GM23248 (cell line): ENCODE results near the gene EAF2. TPM values are rescaled to one million over a fixed set of nuclear protein-coding genes. Genes with fewer than 3 reads are reported as not detected.

ENCODE experiments used
- DNase-seq: peaks from one replicate; pipeline ENCODE4 v3.0.0-alpha.2; 2015
- H2AFZ ChIP-seq: fragments of 200-600 bp; sonication (generic); 2 replicates; pipeline ENCODE4 v1.6.1; 2016; ENCODE audit warnings: antibody characterized with exemption
- H3F3A ChIP-seq: fragments of 200-600 bp; sonication (generic); 2 replicates; pipeline ENCODE4 v1.6.1; 2016; ENCODE audit warnings: mild to moderate bottlenecking, antibody characterized with exemption, mixed run types; ENCODE audit not compliant: insufficient read depth
- H3K27ac ChIP-seq: fragments of 200-600 bp; sonication (generic); 2 replicates; pipeline ENCODE4 v1.5.1; 2016; ENCODE audit warnings: mild to moderate bottlenecking
- H3K27me3 ChIP-seq: fragments of 200-600 bp; sonication (generic); replicated peaks from 2 replicates; pipeline ENCODE4 v1.6.1; 2016; ENCODE audit warnings: mild to moderate bottlenecking; ENCODE audit not compliant: insufficient read depth
- H3K36me3 ChIP-seq: fragments of 200-600 bp; sonication (generic); 2 replicates; pipeline ENCODE4 v1.6.1; 2016; ENCODE audit warnings: low read depth, mild to moderate bottlenecking
- H3K4me1 ChIP-seq: fragments of 200-600 bp; sonication (generic); 2 replicates; pipeline ENCODE4 v1.6.1; 2016; ENCODE audit warnings: mild to moderate bottlenecking; ENCODE audit not compliant: insufficient read depth
- H3K4me2 ChIP-seq: fragments of 200-600 bp; sonication (generic); one replicate; pipeline ENCODE4 v1.6.1; 2016; ENCODE audit warnings: mild to moderate bottlenecking; ENCODE audit not compliant: unreplicated experiment
- H3K4me3 ChIP-seq: fragments of 200-600 bp; sonication (generic); 2 replicates; pipeline ENCODE4 v1.5.1; 2016; ENCODE audit warnings: mild to moderate bottlenecking
- H3K79me2 ChIP-seq: fragments of 200-600 bp; sonication (generic); 2 replicates; pipeline ENCODE4 v1.6.1; 2016; ENCODE audit warnings: mild to moderate bottlenecking; ENCODE audit not compliant: insufficient read depth
- H3K9ac ChIP-seq: fragments of 200-600 bp; sonication (generic); 2 replicates; pipeline ENCODE4 v1.6.1; 2016; ENCODE audit warnings: mild to moderate bottlenecking
- H3K9me2 ChIP-seq: fragments of 200-600 bp; sonication (generic); 2 replicates; pipeline ENCODE4 v1.6.1; 2016; ENCODE audit warnings: mixed run types, mild to moderate bottlenecking, moderate library complexity; ENCODE audit not compliant: insufficient read depth
- H3K9me3 ChIP-seq: fragments of 200-600 bp; sonication (generic); one replicate; pipeline ENCODE4 v1.6.1; 2017; ENCODE audit warnings: low read depth
- H4K20me1 ChIP-seq: fragments of 200-600 bp; sonication (generic); 2 replicates; pipeline ENCODE4 v1.6.0; 2016; ENCODE audit not compliant: insufficient read depth
- EZH2 ChIP-seq: fragments of 200-600 bp; sonication (generic); IDR thresholded peaks from 2 replicates; pipeline ENCODE4 v1.6.1; 2018; ENCODE audit warnings: antibody characterized with exemption, mild to moderate bottlenecking; ENCODE audit not compliant: insufficient read depth, poor library complexity, severe bottlenecking
- EZH2phosphoT487 ChIP-seq: fragments of 200-600 bp; sonication (generic); IDR thresholded peaks from 2 replicates; pipeline ENCODE4 v1.6.1; 2018; ENCODE audit warnings: antibody characterized with exemption, moderate library complexity, mild to moderate bottlenecking, low read depth; ENCODE audit not compliant: insufficient read depth
- WGBS, 2 experiments: methylation state at CpG; one replicate each; pipeline ENCODE4 v1.1.6; 2015 to 2017; ENCODE audit warnings: low lambda C conversion rate in 2 of 2, low coverage in 1 of 2; ENCODE audit errors: missing lambda C conversion rate in 2 of 2; 5-methylcytosine and 5-hydroxymethylcytosine counted together
- in situ Hi-C: fragments of 300-500 bp; cut with MboI; formaldehyde crosslinking; loops from 2 replicates; pipeline ENCODE4 v1.15.0; 2020
- polyA plus RNA-seq: library from polyadenylated mRNA; unstranded; fragments of >200 nt; fragmentation: Nextera tagmentation; extraction: Ambion mirVana; gene quantifications from 2 replicates; pipeline ENCODE4 v1.2.1, GENCODE V29; 2016
- total RNA-seq: library from RNA; depleted of rRNA; stranded (reverse); fragments of >200 nt; shearing (Covaris generic); gene quantifications from 2 replicates; pipeline ENCODE4 v1.2.3, GENCODE V29; 2014

Gene EAF2
- total and polyA plus RNA-seq, 2 experiments from 2014 or later, result 0.65 to 1.1 TPM

- Histone ChIP-seq H3K9me3 (no peaks in the 10 kb centered on the region), H3K4me1 (0 out of 2 replicates have a peak, but pooled peaks cover 4% of the 10 kb centered on the region), H3K4me2 (no peak overlapping the region), H2AFZ (no peak overlapping the region), H3K27me3 (no peaks in the 10 kb centered on the region), H3F3A (no peaks in the 10 kb centered on the region), H3K9ac (no peak overlapping the region), H3K27ac (no peak overlapping the region), H3K36me3 (no peaks in the 10 kb centered on the region), H4K20me1 (no peaks in the 10 kb centered on the region), H3K79me2 (no peaks in the 10 kb centered on the region), H3K9me2 (no peaks in the 10 kb centered on the region), H3K4me3 (no peak overlapping the region)
- in situ Hi-C loops, result no loop called here
- 0 to 3% methylated on average over 1 of the region's 1 CpG for WGBS, 2 experiments
- peak; percentile 17 for DNase-seq
- TF ChIP-seq EZH2 (no peak), EZH2phosphoT487 (no peak)
Measured at GRCh38 chr3:121883507-121883906, 48.5 kb downstream of the EAF2 start.

DNA sequence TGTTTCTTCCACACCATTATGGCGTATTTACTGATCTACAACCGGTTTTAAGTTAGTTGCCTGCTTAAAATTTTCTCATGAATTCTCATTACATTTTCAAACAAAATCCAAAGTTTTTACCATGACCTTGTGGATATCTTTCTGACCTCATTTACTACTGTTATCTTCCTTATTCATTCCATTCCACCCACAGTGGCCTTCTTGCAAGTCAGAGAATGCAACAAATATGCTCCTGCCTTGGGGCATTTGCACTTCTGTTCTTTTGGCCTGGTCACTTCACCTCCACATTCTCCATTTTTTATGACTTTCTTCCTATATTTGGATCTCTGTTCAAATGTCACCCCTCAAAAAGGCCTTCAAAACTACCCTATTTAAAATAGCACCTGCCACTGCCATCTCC lies 50.4 kb downstream of the EAF2 start:
- in situ Hi-C loops, result no loop called here

DNA sequence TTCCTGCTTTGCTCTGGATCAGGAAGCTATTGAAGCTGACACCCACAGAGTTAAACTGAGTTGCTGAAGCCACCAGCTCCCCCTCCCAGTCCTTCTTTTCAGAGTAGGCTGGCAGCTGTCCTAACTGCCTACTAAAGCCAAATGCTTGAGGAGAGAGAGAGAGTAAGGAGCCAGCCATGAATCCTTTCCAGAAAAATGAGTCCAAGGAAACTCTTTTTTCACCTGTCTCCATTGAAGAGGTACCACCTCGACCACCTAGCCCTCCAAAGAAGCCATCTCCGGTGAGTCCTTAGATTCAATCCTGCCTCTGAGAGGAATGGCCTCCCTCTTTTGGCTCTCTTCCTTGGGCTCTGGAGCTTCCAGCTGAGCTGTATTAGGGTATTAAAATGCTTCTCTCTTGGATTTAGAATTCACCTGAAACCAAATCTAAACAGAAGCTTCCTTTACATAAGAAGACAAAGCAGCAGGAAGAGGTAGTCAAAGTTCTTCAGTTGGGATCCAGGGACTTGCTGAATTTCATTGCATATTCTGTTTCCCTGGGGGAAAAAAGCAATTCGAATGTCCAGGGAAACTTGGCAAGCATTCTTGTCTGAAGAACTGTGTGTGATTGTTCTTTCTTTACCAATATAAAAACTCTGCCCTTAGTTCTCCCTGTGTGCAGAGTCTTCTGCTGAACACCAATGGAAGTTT lies 59.4 kb downstream of the EAF2 start, which contains the start of gene SLC15A2:
Gene SLC15A2, plus strand, starts transcription at position 101 of the 690 bp plus-strand sequence. Its CDS starts 76 bp downstream, at position 177.
- H3K9me2 ChIP-seq, result no peaks in the 10 kb centered on the region
- no peaks in the 10 kb centered on the region for H4K20me1 ChIP-seq
- H2AFZ ChIP-seq, result no peak within 1 kb of the TSS
- 0 to 4% methylated on average over 3 of the region's 3 CpGs for WGBS, 2 experiments
- DNase-seq, result no peak
- in situ Hi-C loops, result no loop called here
- no peak within 1 kb of the TSS for H3K9ac ChIP-seq
- no peaks in the 10 kb centered on the region for H3K9me3 ChIP-seq
- H3K4me1 ChIP-seq, result no peaks in the 10 kb centered on the region
- H3K4me2 ChIP-seq, result no peak within 1 kb of the TSS
- TF ChIP-seq EZH2, result no peak
- no peaks in the 10 kb centered on the region for H3K79me2 ChIP-seq
- no peak within 1 kb of the TSS for H3K4me3 ChIP-seq
- no peaks in the 10 kb centered on the region for H3K36me3 ChIP-seq
- H3K27ac ChIP-seq, result no peak within 1 kb of the TSS
- no peaks in the 10 kb centered on the region for H3F3A ChIP-seq
- no peaks in the 10 kb centered on the region for H3K27me3 ChIP-seq

More for the DNA sequence above, 50.4 kb downstream of the EAF2 start:
- no peaks in the 10 kb centered on the region for H3K79me2 ChIP-seq
- no peak overlapping the region for H3K27ac ChIP-seq
- no peak overlapping the region for H3K9ac ChIP-seq
- no peaks in the 10 kb centered on the region for H4K20me1 ChIP-seq
- H3K27me3 ChIP-seq, result no peaks in the 10 kb centered on the region
- TF ChIP-seq EZH2phosphoT487, result no peak
- TF ChIP-seq EZH2, result no peak
- no peaks in the 10 kb centered on the region for H3K9me2 ChIP-seq
- no peaks in the 10 kb centered on the region for H3K9me3 ChIP-seq
- H3K4me3 ChIP-seq, result no peak overlapping the region
- no peaks in the 10 kb centered on the region for H3F3A ChIP-seq
- DNase-seq, result no peak
- no peak overlapping the region for H2AFZ ChIP-seq
- WGBS, 2 experiments, result 93 to 94% methylated on average over 2 of the region's 2 CpGs
- H3K4me2 ChIP-seq, result no peak overlapping the region
- no peaks in the 10 kb centered on the region for H3K36me3 ChIP-seq
- H3K4me1 ChIP-seq, result 0 out of 2 replicates have a peak, but pooled peaks cover 4% of the 10 kb centered on the region

- 0 to 5% methylated on average over 1 of the region's 1 CpG for WGBS, 2 experiments
- Histone ChIP-seq H3K27ac (no peak overlapping the region), H3K36me3 (no peaks in the 10 kb centered on the region), H4K20me1 (no peaks in the 10 kb centered on the region), H3K9ac (no peak overlapping the region), H3K9me3 (no peaks in the 10 kb centered on the region), H3K27me3 (no peaks in the 10 kb centered on the region), H3K9me2 (no peaks in the 10 kb centered on the region), H2AFZ (no peak overlapping the region), H3K79me2 (no peaks in the 10 kb centered on the region), H3F3A (no peaks in the 10 kb centered on the region), H3K4me2 (no peak overlapping the region), H3K4me3 (no peak overlapping the region), H3K4me1 (no peaks in the 10 kb centered on the region)
- no peak for TF ChIP-seq EZH2
- TF ChIP-seq EZH2phosphoT487, result no peak
- in situ Hi-C loops, result no loop called here
- DNase-seq, result no peak
Measured at GRCh38 chr3:121895121-121895520, 60.1 kb downstream of the EAF2 start.

DNA sequence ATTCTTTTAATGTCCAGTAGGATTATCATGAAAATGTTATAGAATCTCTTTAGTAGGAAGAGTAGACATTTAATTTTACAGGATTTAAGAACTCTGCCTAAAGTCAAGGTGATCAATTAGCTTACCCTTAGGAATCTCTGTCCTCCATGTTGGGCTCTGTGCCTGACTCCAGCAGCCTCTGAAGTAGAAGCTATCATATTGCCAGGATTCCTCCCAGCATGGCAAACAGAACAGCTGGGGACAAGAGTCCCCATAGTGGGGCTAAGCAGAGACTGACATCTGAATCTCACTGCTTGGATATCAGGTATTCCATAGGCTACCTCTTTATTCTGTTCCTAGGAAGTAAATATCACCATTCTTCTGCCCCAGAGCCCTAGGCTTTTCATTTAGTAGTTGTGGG lies 60.7 kb downstream of the EAF2 start:
- Histone ChIP-seq H3K27ac (no peak overlapping the region), H3K79me2 (no peaks in the 10 kb centered on the region), H3K36me3 (no peaks in the 10 kb centered on the region), H3K4me3 (no peak overlapping the region), H3K27me3 (no peaks in the 10 kb centered on the region), H3K9ac (no peak overlapping the region), H4K20me1 (no peaks in the 10 kb centered on the region), H3K4me1 (no peaks in the 10 kb centered on the region), H3K9me3 (no peaks in the 10 kb centered on the region), H3K4me2 (no peak overlapping the region), H2AFZ (no peak overlapping the region), H3K9me2 (no peaks in the 10 kb centered on the region), H3F3A (no peaks in the 10 kb centered on the region)
- DNase-seq, result no peak
- in situ Hi-C loops, result no loop called here
- TF ChIP-seq EZH2 (no peak), EZH2phosphoT487 (no peak)
